ENCODE results near the gene FOXL2NB.

The FOXL2NB gene

GRCh38 chr3:138909904-138910303 lies 37.1 kb upstream of the FOXL2NB start:
- no peak overlapping the region for H3K4me3 ChIP-seq
- H3K36me3 ChIP-seq (ENCODE audit: insufficient read depth, low read length) = no peaks in the 10 kb centered on the region
- no peak overlapping the region for H3K9ac ChIP-seq (ENCODE audit: insufficient read length)
- H3K27ac ChIP-seq = no peak overlapping the region
- TF ChIP-seq EZH2 (IDR thresholded peaks at IDR 0.05) = no peak
- TF ChIP-seq POLR2AphosphoS5 (IDR thresholded peaks at IDR 0.05; ENCODE audit: borderline replicate concordance, low read depth, low read length) = no peak
- TF ChIP-seq FOXP2 (optimal IDR thresholded peaks at IDR 0.05; ENCODE audit: control extremely low read depth, extremely low read length, insufficient read depth) = no peak
- no peaks in the 10 kb centered on the region for H3K9me3 ChIP-seq (ENCODE audit: low read depth, low read length)
- DNase-seq (ENCODE audit: low read depth, low spot score) = no peak

DNA sequence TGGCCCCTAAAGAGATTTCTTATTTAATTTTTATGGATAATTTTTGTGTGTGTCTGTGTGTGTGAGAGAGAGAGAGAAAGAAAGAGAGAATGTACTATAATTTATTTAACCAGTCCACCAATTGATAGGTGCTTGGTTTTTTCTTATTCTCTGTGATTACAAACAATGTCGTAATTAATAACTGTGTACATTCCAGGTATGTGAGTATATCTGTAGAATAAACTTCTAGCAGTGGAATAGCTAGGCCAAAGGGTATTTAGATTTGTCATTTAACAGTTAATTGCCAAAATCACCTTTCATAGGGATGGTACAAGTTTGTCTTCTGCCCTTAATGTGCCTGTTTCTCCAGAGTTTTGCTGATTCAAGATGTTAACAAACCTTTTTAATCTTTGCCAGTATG lies 35.4 kb upstream of the FOXL2NB start:
- Histone ChIP-seq H3K9me3 (ENCODE audit: low read depth, low read length) (no peaks in the 10 kb centered on the region), H3K36me3 (ENCODE audit: insufficient read depth, low read length) (no peaks in the 10 kb centered on the region), H3K27ac (no peak overlapping the region), H3K4me3 (no peak overlapping the region), H3K9ac (ENCODE audit: insufficient read length) (no peak overlapping the region)
- TF ChIP-seq FOXP2 (optimal IDR thresholded peaks at IDR 0.05; ENCODE audit: control extremely low read depth, extremely low read length, insufficient read depth) = no peak
- no peak for TF ChIP-seq EZH2 (IDR thresholded peaks at IDR 0.05)
- TF ChIP-seq POLR2AphosphoS5 (IDR thresholded peaks at IDR 0.05; ENCODE audit: borderline replicate concordance, low read depth, low read length) = no peak
- no peak for DNase-seq (ENCODE audit: low read depth, low spot score)

GRCh38 chr3:138912237-138912636 lies 34.8 kb upstream of the FOXL2NB start:
- TF ChIP-seq EZH2 (IDR thresholded peaks at IDR 0.05) = no peak
- TF ChIP-seq FOXP2 (optimal IDR thresholded peaks at IDR 0.05; ENCODE audit: control extremely low read depth, extremely low read length, insufficient read depth) = no peak

DNA sequence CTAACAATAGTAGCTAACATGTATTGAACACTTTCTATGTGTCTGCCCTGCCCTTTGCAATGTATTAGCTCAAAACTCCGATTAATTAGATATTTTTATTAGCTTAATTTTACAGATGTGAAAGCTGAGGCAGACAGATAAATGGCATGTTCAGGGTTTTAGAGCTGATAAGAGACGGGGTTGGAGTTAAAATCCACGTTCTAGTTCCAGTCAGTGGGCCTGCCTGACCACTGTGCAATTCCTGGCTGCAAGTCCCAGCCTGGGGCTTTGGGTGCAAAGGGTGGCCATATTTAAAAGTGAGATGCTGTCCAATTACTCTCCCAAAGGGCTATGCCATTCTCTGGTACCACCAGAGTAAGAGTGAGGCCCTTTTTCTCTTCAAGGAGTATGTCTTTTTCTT lies 33.3 kb upstream of the FOXL2NB start:
- Histone ChIP-seq H3K9me3 (ENCODE audit: low read depth, low read length) (no peaks in the 10 kb centered on the region), H3K36me3 (ENCODE audit: insufficient read depth, low read length) (no peaks in the 10 kb centered on the region), H3K4me3 (no peak overlapping the region), H3K27ac (no peak overlapping the region), H3K9ac (ENCODE audit: insufficient read length) (no peak overlapping the region)
- TF ChIP-seq EZH2 (IDR thresholded peaks at IDR 0.05) = no peak
- no peak for TF ChIP-seq POLR2AphosphoS5 (IDR thresholded peaks at IDR 0.05; ENCODE audit: borderline replicate concordance, low read depth, low read length)
- TF ChIP-seq FOXP2 (optimal IDR thresholded peaks at IDR 0.05; ENCODE audit: control extremely low read depth, extremely low read length, insufficient read depth) = no peak
- DNase-seq (ENCODE audit: low read depth, low spot score) = no peak

More at GRCh38 chr3:138912237-138912636, 34.8 kb upstream of the FOXL2NB start:
- no peak overlapping the region for H3K9ac ChIP-seq (ENCODE audit: insufficient read length)
- no peak for DNase-seq (ENCODE audit: low read depth, low spot score)
- no peak overlapping the region for H3K4me3 ChIP-seq
- H3K27ac ChIP-seq = no peak overlapping the region
- no peaks in the 10 kb centered on the region for H3K36me3 ChIP-seq (ENCODE audit: insufficient read depth, low read length)
- H3K9me3 ChIP-seq (ENCODE audit: low read depth, low read length) = no peaks in the 10 kb centered on the region

- no peak for TF ChIP-seq POLR2AphosphoS5 (IDR thresholded peaks at IDR 0.05; ENCODE audit: borderline replicate concordance, low read depth, low read length)
- TF ChIP-seq EZH2 (IDR thresholded peaks at IDR 0.05) = no peak
- TF ChIP-seq FOXP2 (optimal IDR thresholded peaks at IDR 0.05; ENCODE audit: control extremely low read depth, extremely low read length, insufficient read depth) = no peak
- Histone ChIP-seq H3K27ac (no peak overlapping the region), H3K9me3 (ENCODE audit: low read depth, low read length) (no peaks in the 10 kb centered on the region), H3K4me3 (peak overlapping the region; percentile 90), H3K9ac (ENCODE audit: insufficient read length) (no peak overlapping the region), H3K36me3 (ENCODE audit: insufficient read depth, low read length) (no peaks in the 10 kb centered on the region)
- DNase-seq (ENCODE audit: low read depth, low spot score) = no peak
Observed at GRCh38 chr3:138914870-138915502, 32.0 kb upstream of the FOXL2NB start.

DNA sequence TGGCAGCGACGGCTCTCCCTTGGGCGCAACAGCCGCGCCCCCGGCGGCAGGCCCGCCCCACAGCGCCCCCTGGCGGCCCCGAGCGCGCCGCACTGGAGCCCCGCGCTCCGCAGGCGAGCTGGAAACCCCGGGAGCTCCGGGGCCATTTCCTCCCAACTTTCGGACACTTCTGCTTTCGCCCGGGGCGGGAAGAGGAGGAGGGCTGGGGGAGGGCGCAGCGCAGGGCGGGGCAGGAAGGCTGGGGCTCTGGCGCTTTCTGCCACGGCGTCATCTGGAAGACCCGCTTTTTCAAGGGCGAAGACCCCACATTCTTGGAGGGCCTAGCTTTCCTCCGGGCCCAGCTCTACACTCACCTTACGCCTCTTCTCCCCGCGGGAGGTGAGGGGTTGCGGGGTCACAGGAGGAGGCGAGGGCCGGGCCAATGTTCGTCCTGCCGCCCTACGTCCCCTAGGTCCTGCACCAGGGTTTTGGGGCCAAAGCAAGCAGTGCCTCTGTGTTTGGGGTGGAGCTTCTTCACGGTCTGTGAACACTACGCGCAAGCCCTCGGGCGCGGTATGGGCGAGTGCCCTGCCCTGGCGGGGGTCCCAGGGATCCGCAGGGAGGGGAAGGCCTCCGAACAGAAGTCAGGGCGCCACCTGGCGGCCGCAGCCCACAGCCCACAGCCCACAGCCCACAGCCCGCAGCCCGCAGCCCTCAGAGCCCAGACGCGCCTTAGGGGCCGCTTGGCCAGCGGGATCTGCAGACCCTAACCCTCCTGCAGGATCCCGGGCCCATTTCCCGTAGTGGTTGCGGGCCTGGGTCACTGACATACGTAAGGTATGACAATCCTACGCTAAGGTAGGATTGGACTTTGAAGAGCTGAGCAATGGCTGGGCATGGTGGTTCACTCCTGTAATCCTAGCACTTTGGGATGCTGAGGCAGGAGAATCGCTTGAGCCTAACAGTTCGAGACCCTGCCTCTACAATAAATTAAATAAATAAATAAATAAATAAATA lies 31.2 kb upstream of the FOXL2NB start:
- Histone ChIP-seq H3K4me3 (peak overlapping the region; percentile 90), H3K36me3 (ENCODE audit: insufficient read depth, low read length) (no peaks in the 10 kb centered on the region), H3K9me3 (ENCODE audit: low read depth, low read length) (no peaks in the 10 kb centered on the region), H3K27ac (no peak overlapping the region), H3K9ac (ENCODE audit: insufficient read length) (peak overlapping the region; percentile 59)
- TF ChIP-seq POLR2AphosphoS5 (IDR thresholded peaks at IDR 0.05; ENCODE audit: borderline replicate concordance, low read depth, low read length) (no peak), EZH2 (IDR thresholded peaks at IDR 0.05) (no peak), FOXP2 (optimal IDR thresholded peaks at IDR 0.05; ENCODE audit: control extremely low read depth, extremely low read length, insufficient read depth) (no peak)
- DNase-seq (ENCODE audit: low read depth, low spot score) = no peak

DNA sequence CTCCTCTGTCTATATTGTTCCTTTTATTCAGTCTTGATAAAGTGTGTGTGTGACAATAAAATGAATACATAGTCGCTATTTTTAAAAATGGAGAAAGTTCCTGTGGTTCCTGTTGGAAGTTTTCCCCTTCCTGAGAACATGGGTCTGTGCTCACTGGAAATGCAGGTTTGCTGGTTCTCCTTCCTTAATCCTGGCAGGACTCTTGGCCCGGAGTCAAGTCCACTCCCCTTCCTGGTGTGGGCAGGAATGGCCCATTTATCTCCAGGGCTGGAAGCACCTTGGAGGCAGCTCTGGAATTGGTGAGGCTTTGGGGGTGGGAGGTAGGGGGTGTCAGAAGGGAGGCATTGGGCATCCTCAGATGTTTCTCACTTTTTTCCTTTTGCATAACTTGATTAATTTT lies 30.2 kb upstream of the FOXL2NB start:
- no peaks in the 10 kb centered on the region for H3K36me3 ChIP-seq (ENCODE audit: insufficient read depth, low read length)
- H3K9ac ChIP-seq (ENCODE audit: insufficient read length) = no peak overlapping the region
- TF ChIP-seq EZH2 (IDR thresholded peaks at IDR 0.05) = no peak
- no peak for TF ChIP-seq POLR2AphosphoS5 (IDR thresholded peaks at IDR 0.05; ENCODE audit: borderline replicate concordance, low read depth, low read length)
- no peak for TF ChIP-seq FOXP2 (optimal IDR thresholded peaks at IDR 0.05; ENCODE audit: control extremely low read depth, extremely low read length, insufficient read depth)
- H3K27ac ChIP-seq = no peak overlapping the region
- H3K9me3 ChIP-seq (ENCODE audit: low read depth, low read length) = no peaks in the 10 kb centered on the region
- H3K4me3 ChIP-seq = no peak overlapping the region
- no peak for DNase-seq (ENCODE audit: low read depth, low spot score)

DNA sequence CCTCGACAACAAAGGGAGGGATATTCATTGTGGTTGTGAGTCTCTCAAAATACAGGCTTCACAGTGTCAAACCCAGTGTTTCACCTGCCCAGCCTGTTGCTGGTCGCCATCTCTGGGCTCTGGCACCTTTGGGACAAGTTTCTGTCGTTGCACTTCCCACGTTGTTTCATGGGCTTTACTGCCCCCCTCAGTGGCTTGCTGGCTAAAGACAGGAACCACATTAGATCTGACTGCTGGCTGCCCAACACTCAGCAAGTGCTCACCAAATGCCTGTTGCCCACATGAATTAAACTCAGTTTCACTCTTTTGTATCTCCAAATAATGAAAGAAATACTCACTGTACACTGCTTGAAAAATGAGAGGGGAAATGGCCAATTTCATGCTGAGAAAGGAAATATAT lies 27.7 kb upstream of the FOXL2NB start:
- Histone ChIP-seq H3K9me3 (ENCODE audit: low read depth, low read length) (no peaks in the 10 kb centered on the region), H3K9ac (ENCODE audit: insufficient read length) (no peak overlapping the region), H3K36me3 (ENCODE audit: insufficient read depth, low read length) (no peaks in the 10 kb centered on the region), H3K27ac (no peak overlapping the region), H3K4me3 (no peak overlapping the region)
- no peak for TF ChIP-seq POLR2AphosphoS5 (IDR thresholded peaks at IDR 0.05; ENCODE audit: borderline replicate concordance, low read depth, low read length)
- no peak for TF ChIP-seq EZH2 (IDR thresholded peaks at IDR 0.05)
- no peak for DNase-seq (ENCODE audit: low read depth, low spot score)

Measured in SK-N-MC (cell line).